C4-2B (cell line): ENCODE measurements around the gene TCF12.
"Not testable (repeated sequence)": the region's sequence is repeated elsewhere in the genome, so short reads cannot be mapped to it uniquely, and the experiment has no call there.

Source experiments
- CTCF ChIP-seq: fragments of 450-650 bp; conservative IDR thresholded peaks from 2 replicates; pipeline ENCODE4 v1.5.1; 2017; ENCODE audit warnings: mild to moderate bottlenecking
- ZFX ChIP-seq: fragments of 450-650 bp; IDR thresholded peaks from 2 replicates; pipeline ENCODE4 v1.6.1; 2017

GRCh38 chr15:57097919-57098543, 179.6 kb downstream of the TCF12 start:
- not testable (repeated sequence) for TF ChIP-seq CTCF, ZFX
